ENCODE measurements around the gene CCNF.

CCNF gene

DNA sequence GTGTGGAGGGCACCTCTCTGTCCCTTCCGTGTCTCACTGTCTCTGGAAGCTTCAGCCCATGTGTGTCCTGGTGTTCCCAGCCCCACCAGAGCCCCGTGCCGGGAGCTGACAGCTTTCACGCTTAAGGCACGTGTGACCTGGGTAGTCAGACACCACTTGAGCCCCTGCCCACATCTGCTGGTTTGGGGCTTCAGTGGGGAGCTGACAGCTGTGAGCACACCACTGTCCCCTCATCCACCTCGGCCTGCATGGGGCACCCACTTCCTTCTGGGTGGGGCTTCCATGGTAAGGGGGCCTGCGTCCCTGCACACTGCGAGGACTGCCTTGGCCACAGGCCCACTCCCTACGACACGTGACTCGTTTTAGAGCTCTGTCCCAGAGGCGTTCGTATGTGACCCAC lies 28.0 kb downstream of the CCNF start:
- no peak for DNase-seq (ENCODE audit: low read depth in 2 of 2)

DNA sequence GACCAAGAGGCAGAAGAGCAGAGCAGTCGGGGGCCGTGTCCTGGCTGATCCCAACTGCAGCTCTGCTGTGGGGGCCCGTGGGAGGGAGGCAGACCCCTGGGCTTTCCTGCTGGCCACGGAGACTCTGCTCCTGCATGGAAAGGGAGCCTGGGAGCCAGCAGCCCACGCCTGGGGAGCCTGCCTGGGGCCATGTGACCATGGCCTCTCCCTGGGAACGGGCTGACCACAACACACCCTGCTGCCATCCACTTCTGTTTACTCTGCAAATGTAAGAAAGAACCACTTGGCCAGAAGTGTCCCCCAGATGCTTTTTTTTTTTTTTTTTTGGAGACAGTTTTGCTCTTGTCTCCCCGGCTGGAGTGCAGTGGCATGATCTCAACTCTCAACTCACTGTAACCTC lies 28.7 kb downstream of the CCNF start:
- no peak for DNase-seq (ENCODE audit: low read depth in 2 of 2)

- DNase-seq (ENCODE audit: low read depth in 2 of 2): no peak
Observed at GRCh38 chr16:2458887-2459646, 29.8 kb downstream of the CCNF start.

DNA sequence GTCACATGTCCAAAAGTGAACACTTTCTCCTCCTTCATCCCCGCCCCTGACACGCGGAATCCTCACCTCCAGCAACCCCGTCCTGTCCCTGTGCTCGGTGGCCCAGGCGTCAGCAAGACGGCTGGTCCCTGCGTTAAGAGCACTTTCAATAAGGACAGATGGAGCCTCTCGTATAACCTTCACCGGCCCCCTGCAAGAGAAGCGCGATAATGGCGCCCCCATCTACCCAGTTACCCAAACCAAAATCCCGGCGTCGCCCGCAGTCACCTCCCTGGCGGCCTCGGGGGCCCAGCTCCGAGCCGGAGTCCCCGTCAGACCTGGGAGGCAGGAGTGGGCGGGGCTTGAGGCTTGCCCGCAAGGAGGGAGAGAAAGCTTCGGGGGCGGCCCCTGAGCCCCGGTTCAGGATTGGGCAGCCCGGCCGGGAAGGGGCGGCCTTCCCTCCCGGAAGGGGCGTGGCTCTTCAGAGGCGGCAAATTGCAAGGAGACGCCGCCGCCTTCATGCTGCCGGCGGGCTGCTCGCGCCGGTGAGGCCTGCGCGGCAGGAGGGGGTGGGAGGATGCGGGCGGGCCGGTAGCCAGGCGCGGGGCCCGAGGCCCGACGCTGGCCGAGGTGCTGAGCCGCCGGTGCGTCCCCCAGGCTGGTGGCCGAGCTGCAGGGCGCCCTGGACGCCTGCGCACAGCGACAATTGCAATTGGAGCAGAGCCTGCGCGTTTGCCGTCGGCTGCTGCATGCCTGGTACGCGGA lies 30.6 kb downstream of the CCNF start, which contains the start of gene TEDC2:
Gene TEDC2 (plus strand): TSS at position 463 of the 744 bp plus-strand sequence. CDS start 36 bp downstream, at position 499.
- DNase-seq (ENCODE audit: low read depth in 2 of 2): peak; percentile 91 to 95

DNA sequence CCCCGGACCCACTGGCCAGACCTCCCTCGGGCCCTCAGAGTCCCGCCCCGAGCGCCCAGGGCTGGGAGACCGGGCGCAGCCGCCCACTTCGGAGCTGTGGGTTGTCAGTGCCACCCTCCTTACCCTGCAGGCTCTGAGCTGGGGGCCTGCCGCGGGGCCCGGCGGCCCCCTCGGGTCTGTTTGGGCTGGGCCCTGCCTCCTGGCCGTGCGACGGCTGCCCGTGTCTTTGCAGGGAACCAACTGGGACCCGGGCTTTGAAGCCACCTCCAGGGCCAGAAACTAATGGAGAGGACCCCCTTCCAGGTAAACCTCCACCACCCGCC lies 31.1 kb downstream of the CCNF start:
- DNase-seq (ENCODE audit: low read depth in 2 of 2): no peak

DNA sequence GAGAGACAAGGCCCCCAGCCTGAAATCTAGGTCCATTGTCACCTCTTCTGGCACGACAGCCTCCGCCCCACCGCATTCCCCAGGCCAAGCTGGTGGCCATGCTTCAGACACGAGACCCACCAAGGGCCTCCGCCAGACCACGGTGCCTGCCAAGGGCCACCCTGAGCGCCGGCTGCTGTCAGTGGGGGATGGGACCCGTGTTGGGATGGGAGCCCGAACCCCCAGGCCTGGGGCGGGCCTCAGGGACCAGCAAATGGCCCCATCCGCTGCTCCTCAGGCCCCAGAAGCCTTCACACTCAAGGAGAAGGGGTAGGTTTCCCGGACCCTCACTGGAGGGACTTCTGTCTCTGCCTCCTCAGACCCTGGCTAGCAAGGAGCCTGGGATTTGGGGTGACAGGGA lies 31.7 kb downstream of the CCNF start:
- DNase-seq (ENCODE audit: low read depth in 2 of 2): no peak

GRCh38 chr16:2462031-2462866 lies 33.0 kb downstream of the CCNF start:
- DNase-seq (ENCODE audit: low read depth in 2 of 2): no peak

GRCh38 chr16:2464333-2464732 lies 35.1 kb downstream of the CCNF start:
- no peak for DNase-seq (ENCODE audit: low read depth in 2 of 2)

GRCh38 chr16:2465653-2466415 lies 36.6 kb downstream of the CCNF start:
- DNase-seq (ENCODE audit: low read depth in 2 of 2): no peak

GRCh38 chr16:2466667-2467527 lies 37.6 kb downstream of the CCNF start:
- DNase-seq (ENCODE audit: low read depth in 2 of 2): no peak

- DNase-seq (ENCODE audit: low read depth in 2 of 2): no peak
Observed at GRCh38 chr16:2467528-2468232, 38.4 kb downstream of the CCNF start.

DNA sequence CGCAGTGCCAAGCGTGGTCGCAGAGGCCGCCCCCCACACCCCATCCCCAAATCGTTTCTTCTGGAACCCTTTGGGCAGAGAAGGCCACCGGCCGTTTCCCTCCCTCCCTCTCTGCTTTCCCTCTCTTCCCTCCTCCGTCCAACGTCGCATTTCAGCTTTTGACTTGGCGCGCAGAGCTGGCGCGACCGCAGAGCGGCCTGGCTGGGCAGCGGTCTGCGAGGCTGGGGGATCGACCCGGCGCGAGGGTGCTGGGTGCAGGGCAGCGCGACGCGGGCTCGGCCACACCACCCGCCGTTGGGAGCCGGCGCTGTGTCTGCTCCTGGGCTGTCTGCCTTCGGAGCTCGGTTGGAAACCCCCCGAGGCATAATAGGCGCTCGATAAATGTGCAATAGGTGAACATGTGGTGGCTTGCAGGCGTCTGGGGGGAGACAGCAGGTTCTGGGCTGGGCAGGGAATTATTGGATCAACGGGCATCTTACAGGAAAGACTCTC lies 39.0 kb downstream of the CCNF start:
- no peak for DNase-seq (ENCODE audit: low read depth in 2 of 2)

GRCh38 chr16:2468725-2469398 lies 39.6 kb downstream of the CCNF start:
- no peak for DNase-seq (ENCODE audit: low read depth in 2 of 2)

GRCh38 chr16:2469399-2470233 lies 40.4 kb downstream of the CCNF start:
- DNase-seq (ENCODE audit: low read depth in 2 of 2): no peak

GRCh38 chr16:2470234-2470601 lies 41.0 kb downstream of the CCNF start:
- DNase-seq (ENCODE audit: low read depth in 2 of 2): no peak

- DNase-seq (ENCODE audit: low read depth in 2 of 2): no peak
Observed at GRCh38 chr16:2470603-2471015, 41.4 kb downstream of the CCNF start.

DNA sequence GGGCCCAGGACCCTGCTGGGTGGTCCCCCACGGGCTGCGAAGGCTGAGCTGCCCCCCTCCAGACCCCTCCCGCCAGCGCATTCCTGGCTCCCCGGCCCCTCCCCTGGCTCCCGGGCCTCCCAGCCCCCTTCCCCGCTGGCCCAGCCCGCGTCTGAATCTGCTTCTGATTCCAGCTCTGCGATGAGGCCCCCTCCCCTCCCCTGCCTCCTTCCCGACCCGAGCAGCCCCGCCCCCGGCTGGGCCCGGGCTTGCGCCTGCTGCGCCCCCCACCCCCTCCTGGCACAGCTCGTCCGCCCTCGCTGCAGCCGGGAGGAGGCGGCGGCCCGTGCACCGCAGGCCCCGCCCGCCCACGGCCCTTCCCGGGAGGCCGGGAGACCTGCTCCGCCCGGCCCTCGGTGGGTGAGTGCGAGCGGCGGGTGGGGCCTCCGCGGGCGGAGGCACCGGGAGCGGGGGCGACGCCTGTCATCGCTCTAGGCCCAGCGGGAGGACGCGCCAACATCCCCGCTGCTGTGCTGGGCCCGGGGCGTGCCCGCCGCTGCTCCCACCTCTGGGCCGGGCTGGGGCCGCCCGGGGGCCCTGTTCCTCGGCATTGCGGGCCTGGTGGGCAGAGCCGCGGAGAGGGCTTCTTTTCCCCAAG lies 41.9 kb downstream of the CCNF start, which contains the start of gene NTN3:
Gene NTN3 (plus strand): TSS at position 282 of the 637 bp plus-strand sequence. CDS start 405 bp downstream, outside the sequence.
- DNase-seq (ENCODE audit: low read depth in 2 of 2): no peak
